ENCODE measurements around the gene HCFC1. TPM values are rescaled to one million over a fixed set of nuclear protein-coding genes. Genes with fewer than 3 reads are reported as not detected.

Gene HCFC1
- total and polyA plus RNA-seq, 4 donors: 13.1 to 56.3 (median 35.9) TPM

- peaks cover 2% of the 10 kb centered on the region for H3K9me3 ChIP-seq (ENCODE audit: control insufficient read depth, insufficient read depth, low read length)
- no peaks in the 10 kb centered on the region for H3K27me3 ChIP-seq (ENCODE audit: control insufficient read depth, insufficient read depth, low read length)
- no peak for DNase-seq (ENCODE audit: low read depth in 4 of 6, low spot score in 6 of 6)
- H3K36me3 ChIP-seq (ENCODE audit: control insufficient read depth, insufficient read depth, low read length): peaks cover 72% of the 10 kb centered on the region
- no peak overlapping the region for H3K4me3 ChIP-seq (ENCODE audit: low read depth, low read length)
- WGBS (ENCODE audit: insufficient coverage): 88% methylated on average over 23 of the region's 24 CpGs
- H3K27ac ChIP-seq (ENCODE audit: low read depth, low read length): no peak overlapping the region
- peaks cover 66% of the 10 kb centered on the region for H3K4me1 ChIP-seq (ENCODE audit: control insufficient read depth, insufficient read depth, low read length)
Observed at GRCh38 chrX:154016366-154017076, 44.9 kb upstream of the HCFC1 start.

- DNase-seq (ENCODE audit: low read depth in 4 of 6, low spot score in 6 of 6): no peak
- H3K4me3 ChIP-seq (ENCODE audit: low read depth, low read length): no peak overlapping the region
- WGBS (ENCODE audit: insufficient coverage): 72% methylated on average over 14 of the region's 16 CpGs
- peaks cover 62% of the 10 kb centered on the region for H3K4me1 ChIP-seq (ENCODE audit: control insufficient read depth, insufficient read depth, low read length)
- H3K27ac ChIP-seq (ENCODE audit: low read depth, low read length): no peak overlapping the region
- H3K36me3 ChIP-seq (ENCODE audit: control insufficient read depth, insufficient read depth, low read length): peaks cover 76% of the 10 kb centered on the region
- peaks cover 2% of the 10 kb centered on the region for H3K9me3 ChIP-seq (ENCODE audit: control insufficient read depth, insufficient read depth, low read length)
- no peaks in the 10 kb centered on the region for H3K27me3 ChIP-seq (ENCODE audit: control insufficient read depth, insufficient read depth, low read length)
Observed at GRCh38 chrX:154015581-154016264, 44.1 kb upstream of the HCFC1 start.

- Histone ChIP-seq H3K4me3 (ENCODE audit: low read depth, low read length) (no peak overlapping the region), H3K9me3 (ENCODE audit: control insufficient read depth, insufficient read depth, low read length) (peaks cover 2% of the 10 kb centered on the region), H3K27ac (ENCODE audit: low read depth, low read length) (no peak overlapping the region), H3K4me1 (ENCODE audit: control insufficient read depth, insufficient read depth, low read length) (peaks cover 54% of the 10 kb centered on the region), H3K27me3 (ENCODE audit: control insufficient read depth, insufficient read depth, low read length) (no peaks in the 10 kb centered on the region), H3K36me3 (ENCODE audit: control insufficient read depth, insufficient read depth, low read length) (peaks cover 78% of the 10 kb centered on the region)
- no peak for DNase-seq (ENCODE audit: low read depth in 4 of 6, low spot score in 6 of 6)
- WGBS (ENCODE audit: insufficient coverage): 86% methylated on average over 23 of the region's 24 CpGs
Observed at GRCh38 chrX:154014429-154015380, 43.1 kb upstream of the HCFC1 start.

DNA sequence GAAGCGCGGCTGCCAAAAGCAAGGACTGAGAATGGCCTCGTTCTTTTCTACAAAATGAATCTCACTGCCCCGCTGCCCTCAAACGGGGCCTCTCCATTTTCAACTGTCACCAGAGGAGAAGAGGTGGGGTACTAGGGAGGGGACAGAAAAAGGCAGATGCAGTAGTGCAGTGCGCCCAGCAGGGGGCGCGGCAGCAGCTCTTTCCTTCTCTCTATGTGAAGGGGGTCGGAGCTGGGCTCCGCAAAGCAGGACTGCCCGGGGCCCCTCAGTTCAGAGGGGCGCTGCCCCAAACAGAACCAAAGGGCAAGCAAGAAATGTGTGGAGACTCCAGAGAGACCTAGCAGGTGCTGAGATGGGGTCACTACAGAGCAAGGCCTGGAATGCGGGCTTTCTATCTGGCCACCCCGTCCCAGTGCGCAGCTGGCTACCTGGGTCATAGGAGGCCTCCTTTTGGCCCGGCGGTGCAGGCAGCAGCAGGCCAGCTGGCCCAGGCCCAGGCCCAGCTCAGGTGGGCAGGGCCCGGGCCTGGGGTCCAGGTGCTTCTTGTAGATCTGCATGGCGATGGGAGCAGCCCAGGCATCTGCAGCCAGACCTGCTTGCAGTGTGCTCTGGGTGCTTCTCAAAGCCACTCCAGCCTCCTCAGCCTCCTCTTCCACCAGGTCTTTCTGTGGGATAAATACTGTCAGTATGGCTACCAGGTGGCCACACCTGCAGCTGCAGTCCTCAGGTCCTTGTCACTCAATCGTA lies 42.2 kb upstream of the HCFC1 start:
- Histone ChIP-seq H3K4me3 (ENCODE audit: low read depth, low read length) (no peak overlapping the region), H3K36me3 (ENCODE audit: control insufficient read depth, insufficient read depth, low read length) (peaks cover 77% of the 10 kb centered on the region), H3K27ac (ENCODE audit: low read depth, low read length) (peak overlapping the region; percentile 85), H3K27me3 (ENCODE audit: control insufficient read depth, insufficient read depth, low read length) (no peaks in the 10 kb centered on the region), H3K9me3 (ENCODE audit: control insufficient read depth, insufficient read depth, low read length) (peaks cover 2% of the 10 kb centered on the region), H3K4me1 (ENCODE audit: control insufficient read depth, insufficient read depth, low read length) (peaks cover 49% of the 10 kb centered on the region)
- 52% methylated on average over 15 of the region's 20 CpGs for WGBS (ENCODE audit: insufficient coverage)
- peak in 3 of 6 donors; percentile 17 to 69 (median 64) for DNase-seq (ENCODE audit: low read depth in 4 of 6, low spot score in 6 of 6)

DNA sequence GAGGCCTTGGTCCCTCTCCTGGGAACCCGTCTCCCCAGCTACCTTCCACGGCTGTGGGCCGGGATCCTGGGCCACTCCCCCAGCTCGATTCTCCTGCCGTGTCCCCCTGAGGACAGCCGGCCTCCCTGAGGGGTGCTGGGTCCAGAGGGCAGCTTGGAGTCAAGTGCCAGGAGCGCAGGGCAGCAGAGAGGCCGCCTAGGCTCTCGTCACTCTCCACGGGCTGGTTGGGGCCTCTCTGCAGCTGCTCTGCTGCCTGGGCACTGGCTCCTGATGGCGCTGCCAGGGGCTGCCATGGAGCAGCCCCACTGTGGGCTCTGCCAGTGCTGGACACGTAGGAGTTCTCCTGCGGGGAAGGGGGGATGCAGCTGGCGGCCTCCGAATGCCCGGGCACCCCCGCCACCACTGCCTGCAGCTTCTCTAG lies 41.4 kb upstream of the HCFC1 start:
- Histone ChIP-seq H3K27ac (ENCODE audit: low read depth, low read length) (peak overlapping the region; percentile 85), H3K4me3 (ENCODE audit: low read depth, low read length) (no peak overlapping the region), H3K27me3 (ENCODE audit: control insufficient read depth, insufficient read depth, low read length) (no peaks in the 10 kb centered on the region), H3K9me3 (ENCODE audit: control insufficient read depth, insufficient read depth, low read length) (peaks cover 2% of the 10 kb centered on the region), H3K36me3 (ENCODE audit: control insufficient read depth, insufficient read depth, low read length) (peaks cover 70% of the 10 kb centered on the region), H3K4me1 (ENCODE audit: control insufficient read depth, insufficient read depth, low read length) (peaks cover 41% of the 10 kb centered on the region)
- WGBS (ENCODE audit: insufficient coverage): 72% methylated on average over 17 of the region's 17 CpGs
- DNase-seq (ENCODE audit: low read depth in 4 of 6, low spot score in 6 of 6): no peak

- Histone ChIP-seq H3K9me3 (ENCODE audit: control insufficient read depth, insufficient read depth, low read length) (peaks cover 2% of the 10 kb centered on the region), H3K36me3 (ENCODE audit: control insufficient read depth, insufficient read depth, low read length) (peaks cover 65% of the 10 kb centered on the region), H3K4me1 (ENCODE audit: control insufficient read depth, insufficient read depth, low read length) (peaks cover 38% of the 10 kb centered on the region), H3K27ac (ENCODE audit: low read depth, low read length) (peak overlapping the region; percentile 85), H3K27me3 (ENCODE audit: control insufficient read depth, insufficient read depth, low read length) (no peaks in the 10 kb centered on the region), H3K4me3 (ENCODE audit: low read depth, low read length) (no peak overlapping the region)
- DNase-seq (ENCODE audit: low read depth in 4 of 6, low spot score in 6 of 6): peak in 2 of 6 donors; percentile 20 to 64
- 67% methylated on average over 17 of the region's 17 CpGs for WGBS (ENCODE audit: insufficient coverage)
Observed at GRCh38 chrX:154012336-154012991, 40.8 kb upstream of the HCFC1 start.

DNA sequence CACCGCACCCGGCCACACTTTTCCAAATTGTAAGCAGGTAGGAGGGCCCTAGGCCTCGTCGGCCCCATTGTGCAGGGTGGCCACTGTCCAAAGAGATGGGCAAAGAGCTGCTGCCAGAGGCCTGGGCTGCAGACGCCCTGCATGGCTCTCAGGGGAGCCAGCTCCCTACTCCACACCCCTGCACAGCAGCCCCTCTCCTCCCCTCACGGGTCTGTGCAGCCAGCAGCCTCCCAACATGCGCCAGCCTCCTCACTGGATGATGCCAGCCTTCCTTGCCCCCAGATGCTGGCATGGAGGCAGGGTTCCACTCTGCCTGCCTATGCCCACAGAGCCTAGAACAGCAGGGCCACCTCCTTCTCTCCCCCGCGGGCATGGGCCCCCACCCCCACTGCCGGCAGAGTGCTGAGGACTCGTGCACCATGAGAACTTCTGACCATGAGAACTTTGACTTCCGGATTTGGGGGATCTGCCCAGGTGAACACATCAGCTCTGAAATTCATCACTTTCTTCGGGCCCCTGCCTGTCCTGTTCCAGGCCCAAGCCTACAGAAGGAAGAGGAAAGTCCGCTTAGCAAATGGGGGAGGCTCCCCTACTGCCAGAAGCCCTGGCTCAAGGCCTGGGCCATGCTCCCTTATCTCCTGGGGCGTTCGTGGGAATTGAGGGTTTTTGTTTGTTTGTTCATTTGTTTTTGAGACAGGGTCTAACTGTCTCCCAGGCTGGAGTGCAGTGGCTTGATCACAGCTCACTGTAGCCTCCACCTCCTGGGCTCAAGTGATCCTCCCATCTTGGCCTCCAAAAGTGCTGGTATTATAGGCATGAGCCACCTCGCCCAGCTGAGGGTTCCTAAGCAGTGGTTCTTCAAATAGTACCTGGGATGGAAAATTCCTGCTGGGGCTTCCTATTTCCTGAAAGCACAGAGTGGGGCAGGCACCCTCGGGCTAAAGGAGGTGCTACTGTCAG lies 40.0 kb upstream of the HCFC1 start:
- H3K27ac ChIP-seq (ENCODE audit: low read depth, low read length): peak overlapping the region; percentile 85
- 78% methylated on average over 15 of the region's 18 CpGs for WGBS (ENCODE audit: insufficient coverage)
- peaks cover 37% of the 10 kb centered on the region for H3K4me1 ChIP-seq (ENCODE audit: control insufficient read depth, insufficient read depth, low read length)
- H3K27me3 ChIP-seq (ENCODE audit: control insufficient read depth, insufficient read depth, low read length): no peaks in the 10 kb centered on the region
- H3K4me3 ChIP-seq (ENCODE audit: low read depth, low read length): no peak overlapping the region
- peaks cover 2% of the 10 kb centered on the region for H3K9me3 ChIP-seq (ENCODE audit: control insufficient read depth, insufficient read depth, low read length)
- peaks cover 62% of the 10 kb centered on the region for H3K36me3 ChIP-seq (ENCODE audit: control insufficient read depth, insufficient read depth, low read length)
- no peak for DNase-seq (ENCODE audit: low read depth in 4 of 6, low spot score in 6 of 6)

All from spinal cord (tissue), 10 donors.